Retinal pigment epithelial cell (primary cell): ENCODE results near the gene KRTCAP3.

Experiments used
- DNase-seq: peaks from one replicate; pipeline ENCODE4 v3.0.0-alpha.2; 2010; ENCODE audit warnings: low read depth
- H3K4me3 ChIP-seq: 2 replicates; pipeline ENCODE4 v1.5.1; 2011; ENCODE audit warnings: mild to moderate bottlenecking, low read length, control low read depth, moderate library complexity
- TF ChIP-seq, protein P1 (sequence below): conservative IDR thresholded peaks from 2 replicates; pipeline ENCODE4 v1.5.1; 2011; ENCODE audit warnings: low read depth, low read length, control low read depth, inconsistent platforms

KRTCAP3 gene

DNA sequence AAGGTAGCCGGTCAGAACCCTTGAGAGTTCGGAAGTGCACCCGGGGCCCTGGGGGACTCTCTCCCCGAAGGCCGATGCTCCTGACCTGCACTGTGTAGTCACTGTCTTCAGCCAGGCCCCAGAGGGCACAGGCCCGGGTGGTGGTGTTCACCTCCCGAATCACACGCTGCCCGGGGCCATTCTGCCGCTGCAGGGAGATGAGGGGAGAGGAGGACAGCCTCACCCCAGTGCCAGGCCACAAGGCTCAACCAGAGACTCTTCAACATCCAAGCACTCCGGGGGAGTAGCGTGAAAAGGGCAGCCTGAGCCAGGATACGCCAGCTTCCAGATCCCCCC is 51.7 kb downstream of the KRTCAP3 start:
- H3K4me3 ChIP-seq = no peak overlapping the region
- TF ChIP-seq, protein P1, sequence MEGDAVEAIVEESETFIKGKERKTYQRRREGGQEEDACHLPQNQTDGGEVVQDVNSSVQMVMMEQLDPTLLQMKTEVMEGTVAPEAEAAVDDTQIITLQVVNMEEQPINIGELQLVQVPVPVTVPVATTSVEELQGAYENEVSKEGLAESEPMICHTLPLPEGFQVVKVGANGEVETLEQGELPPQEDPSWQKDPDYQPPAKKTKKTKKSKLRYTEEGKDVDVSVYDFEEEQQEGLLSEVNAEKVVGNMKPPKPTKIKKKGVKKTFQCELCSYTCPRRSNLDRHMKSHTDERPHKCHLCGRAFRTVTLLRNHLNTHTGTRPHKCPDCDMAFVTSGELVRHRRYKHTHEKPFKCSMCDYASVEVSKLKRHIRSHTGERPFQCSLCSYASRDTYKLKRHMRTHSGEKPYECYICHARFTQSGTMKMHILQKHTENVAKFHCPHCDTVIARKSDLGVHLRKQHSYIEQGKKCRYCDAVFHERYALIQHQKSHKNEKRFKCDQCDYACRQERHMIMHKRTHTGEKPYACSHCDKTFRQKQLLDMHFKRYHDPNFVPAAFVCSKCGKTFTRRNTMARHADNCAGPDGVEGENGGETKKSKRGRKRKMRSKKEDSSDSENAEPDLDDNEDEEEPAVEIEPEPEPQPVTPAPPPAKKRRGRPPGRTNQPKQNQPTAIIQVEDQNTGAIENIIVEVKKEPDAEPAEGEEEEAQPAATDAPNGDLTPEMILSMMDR = no peak
- DNase-seq = no peak
